Endothelial cell of umbilical vein (primary cell): ENCODE results near the gene SCLY.

Source experiments
- CTCF ChIP-seq, 2 donors: IDR thresholded peaks; 1 replicate in 1 of 2; 2 replicates in 1 of 2; pipeline ENCODE4 v1.5.1; 2011; ENCODE audit warnings: low read length in 2 of 2, mild to moderate bottlenecking in 2 of 2, moderate library complexity in 2 of 2, control low read depth in 1 of 2, inconsistent platforms in 1 of 2, low read depth in 1 of 2; ENCODE audit not compliant: insufficient read depth in 1 of 2; ENCODE audit errors: extremely low read depth in 1 of 2
- EZH2 ChIP-seq: IDR thresholded peaks from 2 replicates; pipeline ENCODE4 v1.6.1; 2012; ENCODE audit warnings: borderline replicate concordance, low read depth, mild to moderate bottlenecking, moderate library complexity, low read length, inconsistent platforms; ENCODE audit not compliant: severe bottlenecking
- JUN ChIP-seq: IDR thresholded peaks from 2 replicates; pipeline ENCODE4 v1.6.1; 2011; ENCODE audit warnings: borderline replicate concordance, low read depth; ENCODE audit not compliant: insufficient read length, insufficient read depth
- MAX ChIP-seq: IDR thresholded peaks from 2 replicates; pipeline ENCODE4 v1.6.1; 2011; ENCODE audit not compliant: insufficient read depth, insufficient read length
- MYC ChIP-seq: IDR thresholded peaks from one replicate; pipeline ENCODE4 v1.6.1; 2011; ENCODE audit warnings: mild to moderate bottlenecking, low read depth, low read length
- POLR2A ChIP-seq: IDR thresholded peaks from 2 replicates; pipeline ENCODE4 v1.6.1; 2012; ENCODE audit warnings: low read depth, mild to moderate bottlenecking, control low read depth, low read length
- POLR2AphosphoS5 ChIP-seq: IDR thresholded peaks from 2 replicates; pipeline ENCODE4 v1.6.1; 2012; ENCODE audit warnings: low read depth, mild to moderate bottlenecking, control low read depth, low read length, moderate library complexity; ENCODE audit not compliant: insufficient read depth

DNA sequence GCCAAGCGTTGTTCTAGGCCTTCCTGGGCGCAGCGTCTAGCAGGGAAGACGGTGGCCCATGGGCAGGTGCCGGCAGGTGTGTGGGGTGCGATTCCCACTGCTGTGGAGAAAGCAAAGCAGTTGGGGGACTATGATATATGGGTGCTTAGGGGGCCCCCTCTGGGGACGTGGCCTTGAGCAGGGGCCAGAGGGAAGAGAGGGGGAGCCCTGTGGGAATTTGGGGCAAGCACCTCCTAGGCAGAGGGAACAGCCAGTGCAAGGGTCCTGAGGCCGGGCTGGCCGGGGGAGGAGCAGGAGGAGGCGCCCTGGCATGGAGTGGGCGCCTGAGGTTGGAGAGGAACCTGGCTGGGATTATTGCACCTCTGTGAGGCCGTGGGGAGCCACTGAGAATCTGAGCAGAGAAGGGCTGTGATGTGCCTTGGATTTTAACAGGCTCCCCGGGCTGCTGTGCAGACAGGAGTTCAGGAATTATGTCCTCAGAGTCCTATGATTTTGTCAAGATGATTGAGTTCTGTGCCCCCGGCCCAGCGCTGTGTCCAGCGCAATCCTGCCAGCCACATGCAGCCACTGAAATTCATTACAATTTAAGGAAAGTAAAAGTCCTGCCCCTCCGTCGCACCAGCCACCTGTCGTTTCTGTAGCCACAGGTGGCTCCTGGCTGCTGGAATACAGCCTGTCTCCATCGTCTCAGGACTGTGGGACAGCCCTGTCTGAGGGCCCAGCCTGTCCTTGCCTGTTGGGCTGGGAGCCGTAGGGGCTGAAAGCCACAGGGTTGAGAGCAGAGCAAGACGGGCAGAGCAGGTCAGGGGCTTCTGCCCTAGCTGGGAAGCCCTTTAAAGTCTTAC lies 68.6 kb downstream of the SCLY start:
- TF ChIP-seq POLR2AphosphoS5 (no peak), MAX (no peak), POLR2A (no peak), CTCF (IDR thresholded peaks at IDR 0.05; ENCODE audit: extremely low read depth in 1 of 2, insufficient read depth in 1 of 2, low read depth in 1 of 2, low read length in 2 of 2) (no peak), EZH2 (no peak), MYC (no peak), JUN (no peak)
